Forelimb muscle (tissue), 1 donor: Measurements from ENCODE around the gene DOK5. TPM values are rescaled to one million over a fixed set of nuclear protein-coding genes. Genes with fewer than 3 reads are reported as not detected.

Experiments
- DNase-seq: peaks from one replicate; pipeline ENCODE4 v3.0.0-alpha.2; 2013; ENCODE audit warnings: low read depth
- polyA plus RNA-seq: library from polyadenylated mRNA; unstranded; fragments of 120-200 nt; gene quantifications from one replicate; pipeline ENCODE4 v1.2.1, GENCODE V29; 2013; ENCODE audit not compliant: insufficient read length

DOK5 gene
- polyA plus RNA-seq, 1 donor: 29.0 TPM

GRCh38 chr20:54514028-54514607 lies 38.7 kb downstream of the DOK5 start:
- no peak for DNase-seq

GRCh38 chr20:54515793-54516628 lies 40.6 kb downstream of the DOK5 start:
- no peak for DNase-seq

DNA sequence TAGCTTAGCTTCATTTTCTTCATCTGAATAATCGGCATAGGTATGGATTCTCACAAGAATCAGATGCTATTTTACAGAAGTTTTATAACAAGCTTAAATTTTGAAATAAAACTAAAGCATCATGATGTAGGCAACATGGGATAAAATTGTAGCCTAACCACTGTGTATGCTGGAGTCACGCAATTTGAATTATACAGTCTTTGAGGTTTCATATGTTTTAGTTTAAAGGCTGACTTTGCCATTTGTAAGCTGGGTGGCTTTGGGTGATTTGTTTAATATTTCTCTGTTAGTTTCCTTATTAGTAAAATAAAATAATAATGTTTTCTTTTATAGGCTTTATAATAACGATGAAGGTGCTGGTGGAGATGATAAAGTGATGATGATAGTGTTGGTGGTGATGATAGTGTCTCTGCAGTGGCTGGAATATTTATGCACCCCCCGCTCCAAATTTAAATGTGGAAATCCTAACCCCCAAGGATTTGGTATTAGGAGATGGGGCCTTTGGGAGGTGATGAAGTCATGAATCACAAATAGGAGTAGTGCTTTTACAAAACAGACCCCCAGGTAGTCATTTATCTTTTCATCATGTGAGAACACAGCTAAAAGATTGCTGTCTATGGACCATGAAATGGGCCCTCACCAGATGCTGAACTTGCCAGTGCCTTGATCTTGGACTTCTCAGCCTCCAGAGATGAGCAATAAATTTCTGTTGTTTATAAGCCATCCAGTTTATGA lies 42.0 kb downstream of the DOK5 start:
- no peak for DNase-seq

DNA sequence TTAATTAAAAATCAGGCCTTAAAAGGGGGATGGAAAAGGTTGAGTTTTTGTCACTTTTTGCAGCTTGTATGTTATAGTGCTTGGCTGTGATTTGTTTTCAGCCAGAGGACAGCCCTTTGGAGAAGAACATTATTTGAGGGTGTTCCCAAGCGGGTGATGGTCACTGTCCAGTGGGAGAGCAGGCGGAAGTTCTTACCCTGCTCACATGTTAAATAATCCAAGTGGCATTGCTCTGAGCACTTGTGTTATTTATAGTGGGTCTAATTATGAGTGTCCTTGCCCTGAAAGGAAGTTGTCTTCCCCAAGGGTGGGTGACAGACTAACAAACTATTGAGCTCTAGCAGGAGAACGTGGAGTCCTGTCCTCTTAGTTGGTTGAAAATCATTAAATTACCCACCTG lies 49.5 kb downstream of the DOK5 start:
- no peak for DNase-seq

DNA sequence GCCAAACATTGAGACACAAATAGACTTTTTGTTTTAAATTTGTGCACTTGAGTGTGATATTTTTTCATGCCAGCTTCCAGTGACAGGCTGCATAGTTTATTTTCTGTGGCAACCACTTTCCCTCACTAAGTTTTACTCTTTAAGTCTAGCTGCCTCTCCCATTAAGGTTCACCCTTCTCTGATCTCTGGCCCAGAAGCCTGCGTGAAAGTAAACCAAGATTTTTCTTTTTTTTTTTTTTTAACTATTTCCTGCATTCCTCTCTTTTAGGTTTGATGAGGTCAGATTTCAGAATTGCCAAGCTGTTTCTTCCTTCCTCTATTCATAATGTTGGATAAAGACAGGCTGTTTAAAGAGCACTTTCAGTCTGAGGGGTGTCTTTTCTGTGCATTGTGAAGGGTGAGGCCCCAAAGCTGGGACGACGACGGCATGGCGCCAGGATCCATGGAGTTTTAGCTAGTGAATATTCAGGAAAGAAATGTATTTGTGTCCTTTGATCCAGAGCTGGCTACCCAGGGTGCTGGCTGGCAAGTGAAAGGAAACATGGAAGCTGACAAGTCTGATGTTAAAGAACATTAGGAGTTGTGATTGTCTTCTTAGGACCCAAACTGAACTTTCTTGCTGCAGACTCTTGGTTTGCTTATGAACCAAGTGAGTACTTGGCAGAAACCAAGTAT lies 50.7 kb downstream of the DOK5 start:
- no peak for DNase-seq

DNA sequence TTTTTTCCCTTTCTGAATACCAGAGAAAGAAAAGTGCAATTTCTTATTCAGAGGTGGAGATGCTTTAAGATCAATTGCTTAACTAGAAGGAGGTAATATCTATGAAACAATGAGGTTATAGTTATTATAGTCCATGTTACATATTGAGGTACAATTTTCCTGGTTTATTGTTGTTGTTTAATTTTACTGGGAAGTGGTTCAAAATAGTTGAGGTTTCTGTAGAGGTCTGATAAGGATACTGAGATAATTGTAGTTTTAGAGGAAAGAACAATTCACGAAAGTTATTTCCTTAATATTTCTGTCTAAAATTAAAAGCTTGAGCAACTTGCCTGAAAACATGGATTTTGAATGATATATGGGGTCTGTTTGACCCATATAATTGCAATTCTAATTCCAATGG lies 51.4 kb downstream of the DOK5 start:
- no peak for DNase-seq

DNA sequence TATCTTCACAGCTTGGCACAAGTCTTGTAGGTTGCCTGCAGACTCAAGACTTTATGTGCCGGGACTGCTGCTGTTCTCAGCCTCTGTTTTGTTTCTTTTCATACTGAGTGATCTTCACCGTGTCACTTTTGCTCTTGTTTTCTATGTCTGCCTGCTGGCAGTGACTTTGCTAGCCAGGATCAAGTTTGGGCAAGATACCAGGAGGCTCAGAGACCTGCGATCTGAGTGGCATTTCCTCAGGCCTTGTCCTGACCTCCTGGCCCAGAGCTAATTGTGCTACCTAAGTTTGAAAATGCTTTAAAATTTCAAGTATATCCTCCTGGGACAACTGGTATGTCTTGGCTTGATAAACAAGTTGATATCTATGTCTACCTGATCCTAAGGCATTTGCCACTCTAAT lies 57.2 kb downstream of the DOK5 start:
- DNase-seq: no peak

DNA sequence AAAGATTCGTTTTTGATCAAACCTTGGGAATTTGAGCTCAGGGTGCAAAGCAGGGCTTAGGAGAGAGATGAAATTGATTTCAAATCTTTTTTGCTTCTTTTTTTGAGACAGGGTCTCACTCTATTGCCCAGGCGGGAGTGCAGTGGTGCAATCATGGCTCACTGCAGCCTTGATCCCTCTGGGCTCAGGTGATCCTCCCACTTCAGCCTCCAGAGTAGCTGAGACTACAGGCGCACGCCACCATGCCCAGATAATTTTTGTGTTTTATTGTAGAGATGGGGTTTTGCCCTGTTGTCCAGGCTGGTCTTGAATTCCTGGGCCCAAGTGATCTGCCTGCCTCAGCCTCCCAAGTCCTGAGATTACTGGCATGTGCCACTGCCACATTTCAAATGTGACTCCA lies 58.7 kb downstream of the DOK5 start:
- no peak for DNase-seq

DNA sequence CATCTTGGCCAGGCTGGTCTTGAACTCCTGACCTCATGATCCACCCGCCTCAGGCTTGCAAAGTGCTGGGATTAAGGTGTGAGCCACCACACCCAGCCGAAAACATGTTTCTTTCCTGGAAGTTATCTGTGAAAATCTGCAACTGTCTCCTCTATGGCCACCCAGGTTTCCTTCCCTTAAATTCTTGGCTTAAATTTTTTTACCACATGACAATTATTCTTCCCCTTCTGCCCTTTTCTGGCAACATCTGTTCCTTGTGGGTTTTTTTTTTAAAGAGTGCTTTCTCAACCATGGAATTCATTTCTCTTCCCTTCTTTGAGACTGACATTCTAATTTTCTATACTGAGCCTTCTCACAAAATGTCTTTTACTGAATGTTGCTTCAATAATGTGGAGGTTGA lies 59.6 kb downstream of the DOK5 start:
- no peak for DNase-seq

GRCh38 chr20:54535746-54536145 lies 60.4 kb downstream of the DOK5 start:
- no peak for DNase-seq

GRCh38 chr20:54539521-54540046 lies 64.2 kb downstream of the DOK5 start:
- DNase-seq: no peak

GRCh38 chr20:54543369-54543768 lies 68.0 kb downstream of the DOK5 start:
- no peak for DNase-seq

- no peak for DNase-seq
These were observed 70.4 kb downstream of the DOK5 start for GRCh38 chr20:54545676-54546358.

GRCh38 chr20:54548849-54549248 lies 73.5 kb downstream of the DOK5 start:
- no peak for DNase-seq

- no peak for DNase-seq
These were observed 74.4 kb downstream of the DOK5 start for GRCh38 chr20:54549658-54550326.

DNA sequence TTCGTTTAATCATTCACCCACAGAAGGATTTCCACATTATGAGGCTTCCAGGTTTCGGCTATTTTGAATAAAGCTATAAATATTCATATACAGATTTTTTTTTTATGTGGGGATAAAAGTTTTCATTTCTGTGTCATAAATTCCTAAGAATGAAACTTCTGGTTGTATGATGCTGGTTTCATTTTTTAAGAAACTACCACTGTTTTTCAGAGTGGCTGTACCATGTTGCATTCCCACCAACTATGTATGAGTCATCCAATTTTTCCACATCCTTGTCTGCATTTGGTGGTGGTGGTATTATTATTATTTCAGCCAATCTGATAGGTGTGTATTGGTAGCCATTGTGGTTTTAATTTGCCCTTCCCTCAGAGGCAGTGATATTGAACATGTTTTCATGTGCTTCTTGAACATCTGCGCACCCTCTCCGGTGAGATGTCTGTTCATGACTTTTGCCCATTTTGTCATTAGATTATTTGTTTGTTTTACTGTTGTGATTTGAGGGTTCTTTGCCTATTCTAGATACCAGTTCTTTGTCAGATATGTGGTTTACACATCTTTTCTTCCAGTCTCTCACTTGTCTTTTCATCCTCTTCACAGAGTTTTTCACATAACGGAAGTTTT lies 75.5 kb downstream of the DOK5 start:
- DNase-seq: no peak

- DNase-seq: no peak
These were observed 78.6 kb downstream of the DOK5 start for GRCh38 chr20:54554006-54554405.

- no peak for DNase-seq
These were observed 79.8 kb downstream of the DOK5 start for GRCh38 chr20:54555150-54555549.

GRCh38 chr20:54556406-54556805 lies 81.0 kb downstream of the DOK5 start:
- DNase-seq: no peak

DNA sequence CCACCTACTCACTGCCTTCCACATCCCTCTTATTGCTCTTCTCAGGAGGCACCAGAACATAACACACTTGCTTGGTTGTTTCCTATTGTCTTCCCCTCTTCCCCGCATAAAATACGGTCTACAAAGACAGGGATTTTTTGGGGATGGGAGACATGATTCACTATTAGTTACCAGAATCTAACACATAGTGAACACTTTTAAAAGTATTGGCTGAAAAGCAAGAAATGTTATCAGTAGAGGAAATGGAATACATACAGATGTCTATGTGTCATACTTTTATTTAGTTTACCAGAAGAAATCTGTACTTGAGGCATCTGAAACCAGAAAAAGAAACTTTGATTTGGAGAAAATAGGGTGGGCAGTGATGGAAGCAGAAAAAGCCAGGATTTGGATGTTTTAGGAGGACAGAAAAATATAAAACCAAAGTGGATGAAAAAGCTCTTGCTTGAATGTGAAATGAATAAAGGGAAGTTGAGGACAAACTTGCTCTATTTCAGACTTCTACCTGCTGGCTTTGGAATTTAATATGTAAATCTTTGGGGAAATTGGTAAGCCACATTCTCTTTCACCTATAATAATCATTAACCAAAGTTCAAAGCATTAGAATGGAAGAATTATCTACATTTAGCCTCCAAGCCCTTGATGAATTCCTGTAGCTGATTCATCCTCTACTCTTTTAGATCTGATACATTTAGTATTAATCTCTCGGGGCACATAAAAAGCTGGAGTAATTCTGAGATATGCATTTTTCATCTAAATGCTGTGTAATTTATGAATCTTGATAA lies 82.6 kb downstream of the DOK5 start:
- no peak for DNase-seq
